ENCODE measurements around the gene NUP214.

GRCh38 chr9:131160416-131161112 is 35.2 kb downstream of the NUP214 start:
- TF ChIP-seq, protein P1, sequence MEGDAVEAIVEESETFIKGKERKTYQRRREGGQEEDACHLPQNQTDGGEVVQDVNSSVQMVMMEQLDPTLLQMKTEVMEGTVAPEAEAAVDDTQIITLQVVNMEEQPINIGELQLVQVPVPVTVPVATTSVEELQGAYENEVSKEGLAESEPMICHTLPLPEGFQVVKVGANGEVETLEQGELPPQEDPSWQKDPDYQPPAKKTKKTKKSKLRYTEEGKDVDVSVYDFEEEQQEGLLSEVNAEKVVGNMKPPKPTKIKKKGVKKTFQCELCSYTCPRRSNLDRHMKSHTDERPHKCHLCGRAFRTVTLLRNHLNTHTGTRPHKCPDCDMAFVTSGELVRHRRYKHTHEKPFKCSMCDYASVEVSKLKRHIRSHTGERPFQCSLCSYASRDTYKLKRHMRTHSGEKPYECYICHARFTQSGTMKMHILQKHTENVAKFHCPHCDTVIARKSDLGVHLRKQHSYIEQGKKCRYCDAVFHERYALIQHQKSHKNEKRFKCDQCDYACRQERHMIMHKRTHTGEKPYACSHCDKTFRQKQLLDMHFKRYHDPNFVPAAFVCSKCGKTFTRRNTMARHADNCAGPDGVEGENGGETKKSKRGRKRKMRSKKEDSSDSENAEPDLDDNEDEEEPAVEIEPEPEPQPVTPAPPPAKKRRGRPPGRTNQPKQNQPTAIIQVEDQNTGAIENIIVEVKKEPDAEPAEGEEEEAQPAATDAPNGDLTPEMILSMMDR (IDR thresholded peaks at IDR 0.05) = no peak
- TF ChIP-seq POLR2A (IDR thresholded peaks at IDR 0.05) = no peak
